SK-N-SH (cell line): ENCODE measurements around the gene LEKR1. TPM values are rescaled to one million over a fixed set of nuclear protein-coding genes. Genes with fewer than 3 reads are reported as not detected.

Experiments
- CTCF ChIA-PET: fragments of 300-600, 350-600 bp; formaldehyde crosslinking; extraction: SDS; loops from one replicate; lab custom pipeline; 2021; lab: Yijun Ruan, JAX
- POLR2A ChIA-PET: fragments of 350-600 bp; sonication (Branson Sonifier 250); formaldehyde crosslinking; extraction: SDS; loops from one replicate; lab custom pipeline; 2020; ENCODE audit warnings: antibody characterized with exemption, inconsistent platforms; lab: Yijun Ruan, JAX
- DNase-seq: peaks from one replicate; pipeline ENCODE4 v3.0.0; 2012
- H2AFZ ChIP-seq: fragments of 200-600 bp; sonication (generic); 2 replicates; pipeline ENCODE4 v1.8.1; 2016; ENCODE audit warnings: antibody characterized with exemption, mild to moderate bottlenecking, low read depth
- H3F3A ChIP-seq: fragments of 200-600 bp; sonication (generic); replicated peaks from 2 replicates; pipeline ENCODE3; 2016; ENCODE audit warnings: antibody characterized with exemption, mild to moderate bottlenecking; ENCODE audit not compliant: insufficient read depth
- H3K27ac ChIP-seq, 2 experiments: fragments of 200-500 bp in 1 of 2; fragments of 200-600 bp in 1 of 2; sonication (Bioruptor generic) in 1 of 2; sonication (generic), shearing (Covaris generic) in 1 of 2; 2 replicates each; pipeline versions ENCODE4 v1.5.1 to v1.6.1; 2014 to 2016; ENCODE audit warnings: low read depth in 2 of 2, inconsistent platforms in 1 of 2, low read length in 1 of 2, mild to moderate bottlenecking in 1 of 2, mixed read lengths in 1 of 2
- H3K27me3 ChIP-seq: fragments of 200-600 bp; sonication (generic), shearing (Covaris generic); 2 replicates; pipeline ENCODE4 v1.6.1; 2016; ENCODE audit warnings: mixed run types; ENCODE audit not compliant: insufficient read depth
- H3K36me3 ChIP-seq, 2 experiments: fragments of 200-500 bp in 1 of 2; fragments of 200-600 bp in 1 of 2; sonication (Bioruptor generic) in 1 of 2; sonication (generic) in 1 of 2; replicated peaks in 1 of 2; 2 replicates each; pipeline versions ENCODE3 to v1.5.1; 2014 to 2016; ENCODE audit warnings: low read length in 1 of 2, mild to moderate bottlenecking in 1 of 2; ENCODE audit not compliant: insufficient read depth in 2 of 2, control insufficient read depth in 1 of 2
- H3K4me1 ChIP-seq, 2 experiments: fragments of 200-500 bp in 1 of 2; fragments of 200-600 bp in 1 of 2; sonication (Bioruptor generic) in 1 of 2; sonication (generic), shearing (Covaris generic) in 1 of 2; 2 replicates each; pipeline versions ENCODE4 v1.5.1 to v1.6.1; 2014 to 2016; ENCODE audit warnings: low read depth in 1 of 2, low read length in 1 of 2, mixed run types in 1 of 2; ENCODE audit not compliant: insufficient read depth in 2 of 2, control insufficient read depth in 1 of 2
- H3K4me2 ChIP-seq: fragments of 200-600 bp; sonication (generic), shearing (Covaris generic); 2 replicates; pipeline ENCODE4 v1.6.1; 2017; ENCODE audit warnings: mixed run types
- H3K4me3 ChIP-seq, 2 experiments: fragments of 200-500 bp in 1 of 2; fragments of 200-600 bp in 1 of 2; sonication (Bioruptor generic) in 1 of 2; sonication (generic), shearing (Covaris generic) in 1 of 2; 2 replicates each; pipeline versions ENCODE4 v1.5.1 to v1.8.1; 2014 to 2016; ENCODE audit warnings: low read depth in 2 of 2, inconsistent platforms in 1 of 2, low read length in 1 of 2, mild to moderate bottlenecking in 1 of 2, mixed read lengths in 1 of 2, moderate library complexity in 1 of 2
- H3K79me2 ChIP-seq: fragments of 200-600 bp; sonication (generic); 2 replicates; pipeline ENCODE4 v1.8.1; 2017; ENCODE audit warnings: mild to moderate bottlenecking; ENCODE audit not compliant: insufficient read depth
- H3K9ac ChIP-seq: fragments of 200-600 bp; sonication (generic); 2 replicates; pipeline ENCODE4 v1.6.1; 2017; ENCODE audit warnings: mixed run types
- H3K9me2 ChIP-seq: fragments of 200-600 bp; sonication (generic); 2 replicates; pipeline ENCODE4 v1.6.1; 2017; ENCODE audit warnings: mixed run types
- H3K9me3 ChIP-seq: fragments of 200-600 bp; sonication (generic); 2 replicates; pipeline ENCODE4 v1.6.1; 2017; ENCODE audit warnings: mixed run types, mild to moderate bottlenecking, moderate library complexity
- H4K20me1 ChIP-seq: fragments of 200-600 bp; sonication (generic); 2 replicates; pipeline ENCODE4 v1.6.1; 2017; ENCODE audit warnings: mild to moderate bottlenecking, mixed run types; ENCODE audit not compliant: insufficient read depth
- CTCF ChIP-seq: fragments of 200-600 bp; sonication (generic); IDR thresholded peaks from 2 replicates; pipeline ENCODE4 v1.6.1; 2017; ENCODE audit warnings: antibody characterized with exemption, mild to moderate bottlenecking, moderate library complexity
- EP300 ChIP-seq, 2 experiments: IDR thresholded peaks; 2 replicates each; pipeline versions ENCODE4 v1.4.0 to v1.6.1; 2012; ENCODE audit warnings: borderline replicate concordance in 1 of 2, low read depth in 1 of 2, low read length in 1 of 2
- EZH2phosphoT487 ChIP-seq: fragments of 200-600 bp; sonication (generic); IDR thresholded peaks from 2 replicates; pipeline ENCODE4 v1.6.1; 2017; ENCODE audit warnings: low read depth, mixed run types, mild to moderate bottlenecking, antibody characterized with exemption, moderate library complexity, borderline replicate concordance
- GABPA ChIP-seq: IDR thresholded peaks from 2 replicates; pipeline ENCODE4 v1.4.0; 2012; ENCODE audit warnings: low read depth, mild to moderate bottlenecking
- GATA2 ChIP-seq: sonication (generic); formaldehyde crosslinking; IDR thresholded peaks from 2 replicates; pipeline ENCODE4 v1.5.0; 2020; ENCODE audit warnings: mild to moderate bottlenecking, missing genetic modification reagents
- JUND ChIP-seq: IDR thresholded peaks from 2 replicates; pipeline ENCODE4 v1.4.0; 2012
- MAX ChIP-seq: IDR thresholded peaks from 2 replicates; pipeline ENCODE4 v1.4.0; 2012; ENCODE audit warnings: low read depth
- NRF1 ChIP-seq: IDR thresholded peaks from 2 replicates; pipeline ENCODE4 v1.6.1; 2012; ENCODE audit warnings: low read depth, mild to moderate bottlenecking, low read length
- POLR2AphosphoS5 ChIP-seq: IDR thresholded peaks from 2 replicates; pipeline ENCODE4 v1.6.1; 2012; ENCODE audit warnings: low read depth, low read length
- RFX5 ChIP-seq: IDR thresholded peaks from 2 replicates; pipeline ENCODE4 v1.6.1; 2012; ENCODE audit warnings: mild to moderate bottlenecking, improper control_type of control experiment, low read length
- RXRA ChIP-seq: IDR thresholded peaks from 2 replicates; pipeline ENCODE4 v1.4.0; 2012; ENCODE audit warnings: low read depth, mild to moderate bottlenecking, borderline replicate concordance
- SIN3A ChIP-seq: IDR thresholded peaks from 2 replicates; pipeline ENCODE4 v1.6.1; 2012; ENCODE audit warnings: low read depth, mild to moderate bottlenecking, low read length, moderate library complexity, borderline replicate concordance
- TAF1 ChIP-seq: IDR thresholded peaks from 2 replicates; pipeline ENCODE4 v1.6.1; 2012; ENCODE audit warnings: low read depth, mild to moderate bottlenecking, low read length, moderate library complexity, borderline replicate concordance
- YY1 ChIP-seq: IDR thresholded peaks from 2 replicates; pipeline ENCODE4 v1.4.0; 2012; ENCODE audit warnings: low read depth, mild to moderate bottlenecking
- WGBS: methylation state at CpG from one replicate; pipeline ENCODE4 v1.1.6; 2017; ENCODE audit warnings: low lambda C conversion rate; 5-methylcytosine and 5-hydroxymethylcytosine counted together
- polyA plus RNA-seq, 3 experiments: library from polyadenylated mRNA; depleted of rRNA; stranded (reverse); fragments of >200 nt; gene quantifications; 2 replicates each; pipeline ENCODE4 v1.2.3, GENCODE V29; 2012
- TF ChIP-seq, protein P1 (sequence below): fragments of 150-350 bp; IDR thresholded peaks from 2 replicates; pipeline ENCODE4 v1.6.1; 2016; ENCODE audit warnings: mild to moderate bottlenecking, low read depth, low read length
- TF ChIP-seq, protein P2 (sequence below): IDR thresholded peaks from 2 replicates; pipeline ENCODE4 v1.6.1; 2012; ENCODE audit warnings: mild to moderate bottlenecking, low read depth, low read length, moderate library complexity

LEKR1 gene
- polyA plus RNA-seq, 1 of the 3 experiments (the other 2 are of a cell fraction): 0.30 TPM

- TF ChIP-seq SIN3A: no peak
- no peak for TF ChIP-seq POLR2AphosphoS5
- TF ChIP-seq, protein P1, sequence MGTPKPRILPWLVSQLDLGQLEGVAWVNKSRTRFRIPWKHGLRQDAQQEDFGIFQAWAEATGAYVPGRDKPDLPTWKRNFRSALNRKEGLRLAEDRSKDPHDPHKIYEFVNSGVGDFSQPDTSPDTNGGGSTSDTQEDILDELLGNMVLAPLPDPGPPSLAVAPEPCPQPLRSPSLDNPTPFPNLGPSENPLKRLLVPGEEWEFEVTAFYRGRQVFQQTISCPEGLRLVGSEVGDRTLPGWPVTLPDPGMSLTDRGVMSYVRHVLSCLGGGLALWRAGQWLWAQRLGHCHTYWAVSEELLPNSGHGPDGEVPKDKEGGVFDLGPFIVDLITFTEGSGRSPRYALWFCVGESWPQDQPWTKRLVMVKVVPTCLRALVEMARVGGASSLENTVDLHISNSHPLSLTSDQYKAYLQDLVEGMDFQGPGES: no peak
- TF ChIP-seq MAX: no peak
- TF ChIP-seq YY1: no peak
- TF ChIP-seq EZH2phosphoT487: no peak
- TF ChIP-seq NRF1: no peak
- no peak for TF ChIP-seq RXRA
- no peak for TF ChIP-seq JUND
- no peak for TF ChIP-seq GATA2
- TF ChIP-seq GABPA: no peak
- TF ChIP-seq, protein P2, sequence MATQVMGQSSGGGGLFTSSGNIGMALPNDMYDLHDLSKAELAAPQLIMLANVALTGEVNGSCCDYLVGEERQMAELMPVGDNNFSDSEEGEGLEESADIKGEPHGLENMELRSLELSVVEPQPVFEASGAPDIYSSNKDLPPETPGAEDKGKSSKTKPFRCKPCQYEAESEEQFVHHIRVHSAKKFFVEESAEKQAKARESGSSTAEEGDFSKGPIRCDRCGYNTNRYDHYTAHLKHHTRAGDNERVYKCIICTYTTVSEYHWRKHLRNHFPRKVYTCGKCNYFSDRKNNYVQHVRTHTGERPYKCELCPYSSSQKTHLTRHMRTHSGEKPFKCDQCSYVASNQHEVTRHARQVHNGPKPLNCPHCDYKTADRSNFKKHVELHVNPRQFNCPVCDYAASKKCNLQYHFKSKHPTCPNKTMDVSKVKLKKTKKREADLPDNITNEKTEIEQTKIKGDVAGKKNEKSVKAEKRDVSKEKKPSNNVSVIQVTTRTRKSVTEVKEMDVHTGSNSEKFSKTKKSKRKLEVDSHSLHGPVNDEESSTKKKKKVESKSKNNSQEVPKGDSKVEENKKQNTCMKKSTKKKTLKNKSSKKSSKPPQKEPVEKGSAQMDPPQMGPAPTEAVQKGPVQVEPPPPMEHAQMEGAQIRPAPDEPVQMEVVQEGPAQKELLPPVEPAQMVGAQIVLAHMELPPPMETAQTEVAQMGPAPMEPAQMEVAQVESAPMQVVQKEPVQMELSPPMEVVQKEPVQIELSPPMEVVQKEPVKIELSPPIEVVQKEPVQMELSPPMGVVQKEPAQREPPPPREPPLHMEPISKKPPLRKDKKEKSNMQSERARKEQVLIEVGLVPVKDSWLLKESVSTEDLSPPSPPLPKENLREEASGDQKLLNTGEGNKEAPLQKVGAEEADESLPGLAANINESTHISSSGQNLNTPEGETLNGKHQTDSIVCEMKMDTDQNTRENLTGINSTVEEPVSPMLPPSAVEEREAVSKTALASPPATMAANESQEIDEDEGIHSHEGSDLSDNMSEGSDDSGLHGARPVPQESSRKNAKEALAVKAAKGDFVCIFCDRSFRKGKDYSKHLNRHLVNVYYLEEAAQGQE: no peak
- TF ChIP-seq TAF1: no peak
- TF ChIP-seq CTCF: no peak
- TF ChIP-seq EP300 (IDR thresholded peaks at IDR 0.05; ENCODE audit: borderline replicate concordance in 1 of 2, low read depth in 1 of 2, low read length in 1 of 2): no peak
- no peak for TF ChIP-seq RFX5
- no peaks in the 10 kb centered on the region; a peak in 1 of 4 replicates for H3K4me1 ChIP-seq
- H3K9me2 ChIP-seq: no peaks in the 10 kb centered on the region
- H3K4me2 ChIP-seq: no peak overlapping the region
- H2AFZ ChIP-seq: no peak overlapping the region
- no peaks in the 10 kb centered on the region for H3K79me2 ChIP-seq
- H3K36me3 ChIP-seq: no peaks in the 10 kb centered on the region
- POLR2A ChIA-PET: no interaction called here
- H3F3A ChIP-seq: no peaks in the 10 kb centered on the region
- CTCF ChIA-PET: interaction anchor here (0.7 to 1.9 kb wide), 4 partner anchors 16 to 393 kb away, joined by 3 to 13 read pairs (median 3); no protein-coding TSS in a partner anchor
- no peaks in the 10 kb centered on the region for H3K27me3 ChIP-seq
- DNase-seq: no peak
- no peaks in the 10 kb centered on the region for H4K20me1 ChIP-seq
- H3K27ac ChIP-seq: no peak overlapping the region
- 68% methylated on average over 9 of the region's 11 CpGs for WGBS
- H3K4me3 ChIP-seq: no peak overlapping the region
- no peaks in the 10 kb centered on the region for H3K9me3 ChIP-seq
- H3K9ac ChIP-seq: no peak overlapping the region
These were observed 240.4 kb downstream of the LEKR1 start for GRCh38 chr3:157066335-157067098.
